Stimulated activated CD4-positive, alpha-beta T cell treated with anti-CD3 and anti-CD28 coated beads, Interleukin-2, amount 100 ng/mL, for 4 hours (primary cell): ENCODE data around the gene RUFY1.
"Not testable (repeated sequence)": the region's sequence is repeated elsewhere in the genome, so short reads cannot be mapped to it uniquely, and the experiment has no call there.

Experiments used
- DNase-seq: peaks from one replicate; pipeline ENCODE4 v3.0.0-alpha.2; 2020; ENCODE audit warnings: low read depth

Gene RUFY1

GRCh38 chr5:179550511-179551342 lies at the start of gene RUFY1:
RUFY1 (plus strand) TSS chr5:179550554; CDS start chr5:179550570, 16 bp downstream.
- peak; percentile 77 for DNase-seq

- DNase-seq, result not testable (repeated sequence)
Measured at GRCh38 chr5:179501997-179502396, 48.4 kb upstream of the RUFY1 start.

GRCh38 chr5:179502420-179502819 lies 47.9 kb upstream of the RUFY1 start:
- not testable (repeated sequence) for DNase-seq

GRCh38 chr5:179504191-179504590 lies 46.2 kb upstream of the RUFY1 start:
- DNase-seq, result no peak

- no peak for DNase-seq
Measured at GRCh38 chr5:179504600-179505396, 45.6 kb upstream of the RUFY1 start.

- no peak for DNase-seq
Measured at GRCh38 chr5:179505636-179506261, 44.6 kb upstream of the RUFY1 start.

- DNase-seq, result no peak
Measured at GRCh38 chr5:179509239-179509638, 41.1 kb upstream of the RUFY1 start.

- DNase-seq, result no peak
Measured at GRCh38 chr5:179509845-179510244, 40.5 kb upstream of the RUFY1 start.

GRCh38 chr5:179512452-179513000 lies 37.8 kb upstream of the RUFY1 start:
- DNase-seq, result no peak

GRCh38 chr5:179515501-179515900 lies 34.9 kb upstream of the RUFY1 start:
- not testable (repeated sequence) for DNase-seq

GRCh38 chr5:179516221-179516620 lies 34.1 kb upstream of the RUFY1 start:
- DNase-seq, result no peak

- DNase-seq, result not testable (repeated sequence)
Measured at GRCh38 chr5:179517746-179518145, 32.6 kb upstream of the RUFY1 start.

- DNase-seq, result not testable (repeated sequence)
Measured at GRCh38 chr5:179518369-179518768, 32.0 kb upstream of the RUFY1 start.

GRCh38 chr5:179519416-179520070 lies 30.8 kb upstream of the RUFY1 start:
- DNase-seq, result not testable (repeated sequence)

GRCh38 chr5:179522107-179522506 lies 28.2 kb upstream of the RUFY1 start:
- not testable (repeated sequence) for DNase-seq

GRCh38 chr5:179526978-179527377 lies 23.4 kb upstream of the RUFY1 start:
- no peak for DNase-seq

- DNase-seq, result peak; percentile 52
Measured at GRCh38 chr5:179530069-179530998, 20.0 kb upstream of the RUFY1 start.

- DNase-seq, result no peak
Measured at GRCh38 chr5:179533024-179533423, 17.3 kb upstream of the RUFY1 start.

- no peak for DNase-seq
Measured at GRCh38 chr5:179533907-179534306, 16.4 kb upstream of the RUFY1 start.

- no peak for DNase-seq
Measured at GRCh38 chr5:179534431-179534830, 15.9 kb upstream of the RUFY1 start.

GRCh38 chr5:179536676-179537075 lies 13.7 kb upstream of the RUFY1 start:
- DNase-seq, result no peak
